CD14-positive monocyte (primary cell): Measurements from ENCODE around the gene SLC25A25. TPM values are rescaled to one million over a fixed set of nuclear protein-coding genes. Genes with fewer than 3 reads are reported as not detected.

Source experiments
- DNase-seq, 3 donors: peaks; one replicate each; pipeline ENCODE4 v3.0.0-alpha.2; 2011 to 2022
- H2AFZ ChIP-seq: 2 replicates; pipeline ENCODE4 v1.6.0; 2012; ENCODE audit warnings: mild to moderate bottlenecking, low read depth, low read length, inconsistent platforms; ENCODE audit not compliant: insufficient read depth, poor library complexity, severe bottlenecking
- H3K27ac ChIP-seq, 2 donors: 1 replicate in 1 of 2; 2 replicates in 1 of 2; pipeline ENCODE4 v1.5.1; 2012 to 2013; ENCODE audit warnings: low read length in 2 of 2, control low read depth in 1 of 2, inconsistent platforms in 1 of 2, low read depth in 1 of 2, mild to moderate bottlenecking in 1 of 2
- H3K27me3 ChIP-seq, 2 donors: one replicate each; pipeline versions ENCODE4 v1.6.0 to v1.6.1; 2011 to 2013; ENCODE audit warnings: low read length in 2 of 2; ENCODE audit not compliant: control insufficient read depth in 2 of 2, insufficient read depth in 2 of 2
- H3K36me3 ChIP-seq, 2 donors: replicated peaks in 1 of 2; 1 replicate in 1 of 2; 2 replicates in 1 of 2; pipeline versions ENCODE4 v1.5.1 to v1.6.1; 2012 to 2013; ENCODE audit warnings: low read length in 2 of 2, control low read depth in 1 of 2, inconsistent platforms in 1 of 2, mild to moderate bottlenecking in 1 of 2; ENCODE audit not compliant: insufficient read depth in 2 of 2, control insufficient read depth in 1 of 2
- H3K4me1 ChIP-seq, 2 donors: 1 replicate in 1 of 2; 2 replicates in 1 of 2; pipeline versions ENCODE4 v1.5.1 to v1.6.1; 2012 to 2013; ENCODE audit warnings: low read length in 2 of 2, control low read depth in 1 of 2, inconsistent platforms in 1 of 2, mild to moderate bottlenecking in 1 of 2, moderate library complexity in 1 of 2; ENCODE audit not compliant: insufficient read depth in 2 of 2, control insufficient read depth in 1 of 2
- H3K4me2 ChIP-seq: replicated peaks from 2 replicates; pipeline ENCODE3; 2012; ENCODE audit warnings: low read length, moderate library complexity, mild to moderate bottlenecking; ENCODE audit not compliant: poor library complexity, severe bottlenecking; ENCODE audit errors: extremely low read depth
- H3K4me3 ChIP-seq, 3 experiments: fragments of 200-600 bp in 1 of 3; sonication (generic) in 1 of 3; replicated peaks in 1 of 3; 1 replicate in 2 of 3; 2 replicates in 1 of 3; pipeline ENCODE4 v1.5.1; 2011 to 2013; ENCODE audit warnings: low read length in 3 of 3, mild to moderate bottlenecking in 3 of 3, control low read depth in 2 of 3, low read depth in 2 of 3, inconsistent platforms in 1 of 3, moderate library complexity in 1 of 3
- H3K79me2 ChIP-seq: 2 replicates; pipeline ENCODE4 v1.6.0; 2012; ENCODE audit warnings: mild to moderate bottlenecking, control low read depth, inconsistent platforms, low read length, moderate library complexity; ENCODE audit not compliant: insufficient read depth
- H3K9ac ChIP-seq: 2 replicates; pipeline ENCODE4 v1.6.0; 2017; ENCODE audit warnings: low read length, mild to moderate bottlenecking; ENCODE audit not compliant: insufficient read depth, poor library complexity, severe bottlenecking
- H3K9me3 ChIP-seq, 2 donors: replicated peaks in 1 of 2; 1 replicate in 1 of 2; 2 replicates in 1 of 2; pipeline versions ENCODE4 v1.5.1 to v1.6.1; 2012 to 2013; ENCODE audit warnings: low read length in 2 of 2, control low read depth in 1 of 2; ENCODE audit not compliant: control insufficient read depth in 1 of 2, insufficient read depth in 1 of 2
- H4K20me1 ChIP-seq: 2 replicates; pipeline ENCODE4 v1.6.0; 2012; ENCODE audit warnings: mild to moderate bottlenecking, low read length, control low read depth, moderate library complexity; ENCODE audit not compliant: insufficient read depth
- H3K27ac Mint-ChIP-seq, 7 donors: one replicate each; pipeline ENCODE4 v1.8.0; 2020; ENCODE audit warnings: mild to moderate bottlenecking in 7 of 7, mixed read lengths in 7 of 7, moderate library complexity in 6 of 7, inconsistent platforms in 2 of 7
- H3K27me3 Mint-ChIP-seq, 3 donors: one replicate each; pipeline ENCODE4 v1.8.0; 2021 to 2022; ENCODE audit warnings: low read depth in 3 of 3, mild to moderate bottlenecking in 3 of 3, mixed read lengths in 3 of 3, moderate library complexity in 3 of 3, inconsistent platforms in 1 of 3
- H3K36me3 Mint-ChIP-seq, 2 donors: one replicate each; pipeline ENCODE4 v1.8.0; 2020; ENCODE audit warnings: mixed read lengths in 2 of 2, inconsistent platforms in 1 of 2, mild to moderate bottlenecking in 1 of 2
- H3K4me1 Mint-ChIP-seq: one replicate; pipeline ENCODE4 v1.8.0; 2020; ENCODE audit warnings: mild to moderate bottlenecking, mixed read lengths
- H3K4me3 Mint-ChIP-seq, 2 donors: one replicate each; pipeline ENCODE4 v1.8.0; 2020; ENCODE audit warnings: mild to moderate bottlenecking in 2 of 2, mixed read lengths in 2 of 2, moderate library complexity in 1 of 2
- H3K9me3 Mint-ChIP-seq, 7 donors: one replicate each; pipeline ENCODE4 v1.8.0; 2020 to 2022; ENCODE audit warnings: mixed read lengths in 7 of 7, mild to moderate bottlenecking in 6 of 7, moderate library complexity in 6 of 7, inconsistent platforms in 2 of 7
- WGBS: methylation state at CpG from one replicate; pipeline ENCODE4 v1.1.5; 2013; ENCODE audit warnings: missing lambda C conversion rate; ENCODE audit not compliant: insufficient coverage; 5-methylcytosine and 5-hydroxymethylcytosine counted together
- intact Hi-C, 2 donors: fragments of 100-400 bp; cut with micrococcal nuclease; formaldehyde crosslinking; loops; one replicate each; pipeline versions ENCODE4 v1.15.0 to v1.15.1; 2023
- polyA plus RNA-seq, 3 donors: library from polyadenylated mRNA; depleted of rRNA in 1 of 3; unstranded in 2 of 3; stranded (reverse) in 1 of 3; fragments of 300-500 nt in 2 of 3; fragments of >200 nt in 1 of 3; fragmentation: Illumina TruSeq in 2 of 3; gene quantifications; 1 replicate in 2 of 3; 2 replicates in 1 of 3; pipeline ENCODE4 v1.2.3, GENCODE V29; 2012 to 2021
- TF ChIP-seq, protein P1 (sequence below): fragments of 200-600 bp; IDR thresholded peaks from one replicate; pipeline ENCODE4 v1.8.0; 2022; ENCODE audit warnings: antibody characterized with exemption, mild to moderate bottlenecking

Gene SLC25A25
- polyA plus RNA-seq, 3 donors = 5.1 to 43.3 (median 6.3) TPM

DNA sequence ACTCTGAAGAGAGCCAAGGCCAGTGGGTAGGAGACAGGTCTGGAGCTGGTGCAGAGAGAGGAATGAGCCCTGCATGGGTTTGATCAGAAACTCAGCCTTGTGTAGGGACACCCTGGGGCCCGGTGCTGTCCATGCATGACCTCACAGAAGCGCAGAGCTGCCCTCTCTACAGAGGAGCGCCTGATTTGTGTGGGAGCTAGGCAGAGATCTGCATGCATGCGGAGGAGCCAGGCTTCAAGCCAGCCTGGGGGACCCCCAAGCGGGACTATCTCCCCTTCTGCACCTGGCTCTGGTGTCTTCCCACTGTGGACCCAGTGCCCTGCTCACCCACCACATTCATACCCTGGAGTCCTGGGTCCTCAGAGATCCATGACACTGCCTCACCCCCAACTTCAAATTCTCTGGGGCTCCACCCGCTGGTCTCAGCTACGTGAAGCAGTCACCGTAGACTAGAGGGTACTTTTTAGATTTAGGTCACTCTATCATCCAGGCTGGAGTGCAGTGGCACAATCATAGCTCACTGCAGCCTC, 78.6 kb downstream of the SLC25A25 start:
- H3K9ac ChIP-seq = no peak overlapping the region
- H3K4me3 ChIP-seq = no peak overlapping the region
- H3K9me3 ChIP-seq = no peaks in the 10 kb centered on the region
- TF ChIP-seq, protein P1, sequence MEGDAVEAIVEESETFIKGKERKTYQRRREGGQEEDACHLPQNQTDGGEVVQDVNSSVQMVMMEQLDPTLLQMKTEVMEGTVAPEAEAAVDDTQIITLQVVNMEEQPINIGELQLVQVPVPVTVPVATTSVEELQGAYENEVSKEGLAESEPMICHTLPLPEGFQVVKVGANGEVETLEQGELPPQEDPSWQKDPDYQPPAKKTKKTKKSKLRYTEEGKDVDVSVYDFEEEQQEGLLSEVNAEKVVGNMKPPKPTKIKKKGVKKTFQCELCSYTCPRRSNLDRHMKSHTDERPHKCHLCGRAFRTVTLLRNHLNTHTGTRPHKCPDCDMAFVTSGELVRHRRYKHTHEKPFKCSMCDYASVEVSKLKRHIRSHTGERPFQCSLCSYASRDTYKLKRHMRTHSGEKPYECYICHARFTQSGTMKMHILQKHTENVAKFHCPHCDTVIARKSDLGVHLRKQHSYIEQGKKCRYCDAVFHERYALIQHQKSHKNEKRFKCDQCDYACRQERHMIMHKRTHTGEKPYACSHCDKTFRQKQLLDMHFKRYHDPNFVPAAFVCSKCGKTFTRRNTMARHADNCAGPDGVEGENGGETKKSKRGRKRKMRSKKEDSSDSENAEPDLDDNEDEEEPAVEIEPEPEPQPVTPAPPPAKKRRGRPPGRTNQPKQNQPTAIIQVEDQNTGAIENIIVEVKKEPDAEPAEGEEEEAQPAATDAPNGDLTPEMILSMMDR = no peak
- H4K20me1 ChIP-seq = no peaks in the 10 kb centered on the region
- 97% methylated on average over 5 of the region's 8 CpGs for WGBS
- no peaks in the 10 kb centered on the region for H3K79me2 ChIP-seq
- no peak for DNase-seq
- peaks cover 0 to 10% (median 0%) of the 10 kb centered on the region in 3 donors for H3K27me3 Mint-ChIP-seq
- H3K4me2 ChIP-seq = no peak overlapping the region
- no peaks in the 10 kb centered on the region for H3K9me3 Mint-ChIP-seq
- H3K36me3 Mint-ChIP-seq = no peaks in the 10 kb centered on the region
- intact Hi-C loops = no loop called here
- H3K27ac ChIP-seq = no peak overlapping the region
- H3K4me3 Mint-ChIP-seq = no peak overlapping the region
- H3K4me1 Mint-ChIP-seq = peaks cover 14% of the 10 kb centered on the region
- H3K27me3 ChIP-seq = no peaks in the 10 kb centered on the region
- H3K36me3 ChIP-seq = no peaks in the 10 kb centered on the region
- no peak overlapping the region for H2AFZ ChIP-seq
- H3K27ac Mint-ChIP-seq = no peak overlapping the region
- peaks cover 6 to 10% of the 10 kb centered on the region in 2 donors for H3K4me1 ChIP-seq

GRCh38 chr9:128148509-128149000, 80.5 kb downstream of the SLC25A25 start:
- 100% methylated on average over 4 of the region's 5 CpGs for WGBS
- no peaks in the 10 kb centered on the region for H3K9me3 Mint-ChIP-seq

More at GRCh38 chr9:128148509-128149000, 80.5 kb downstream of the SLC25A25 start:
- peaks cover 6 to 7% of the 10 kb centered on the region in 2 donors for H3K4me1 ChIP-seq
- no peaks in the 10 kb centered on the region for H3K36me3 ChIP-seq
- H3K4me3 ChIP-seq = no peak overlapping the region
- H3K4me3 Mint-ChIP-seq = no peak overlapping the region
- intact Hi-C loops = no loop called here
- no peaks in the 10 kb centered on the region for H3K9me3 ChIP-seq
- H3K79me2 ChIP-seq = no peaks in the 10 kb centered on the region
- H2AFZ ChIP-seq = no peak overlapping the region
- H3K27me3 Mint-ChIP-seq = peaks cover 0 to 12% (median 3%) of the 10 kb centered on the region in 3 donors
- DNase-seq = no peak
- no peaks in the 10 kb centered on the region for H4K20me1 ChIP-seq
- H3K4me1 Mint-ChIP-seq = peaks cover 6% of the 10 kb centered on the region
- TF ChIP-seq, protein P1 = no peak
- H3K27ac Mint-ChIP-seq = no peak overlapping the region
- H3K4me2 ChIP-seq = no peak overlapping the region
- H3K36me3 Mint-ChIP-seq = no peaks in the 10 kb centered on the region
- H3K27ac ChIP-seq = no peak overlapping the region
- H3K27me3 ChIP-seq = no peaks in the 10 kb centered on the region
- no peak overlapping the region for H3K9ac ChIP-seq
